Natural killer cell (primary cell): ENCODE results near the gene GMFB. TPM values are rescaled to one million over a fixed set of nuclear protein-coding genes. Genes with fewer than 3 reads are reported as not detected.

Source experiments
- ATAC-seq, 3 donors: fragments of 150-1000 bp in 2 of 3; fragments of 200-7000 bp in 1 of 3; cut with Tn5 transposase; 1 replicate in 1 of 3; 2 replicates in 2 of 3; pipeline ENCODE4 v1.10.0; 2021; ENCODE audit warnings: mild to moderate bottlenecking in 2 of 3, moderate library complexity in 2 of 3
- DNase-seq, 2 donors: peaks; one replicate each; pipeline versions ENCODE4 v3.0.0 to v3.0.0-alpha.2; 2013 to 2021; ENCODE audit warnings: mixed read lengths in 1 of 2
- H3K27ac ChIP-seq: one replicate; pipeline ENCODE4 v1.5.1; 2013; ENCODE audit warnings: mild to moderate bottlenecking, low read length
- H3K27me3 ChIP-seq: one replicate; pipeline ENCODE4 v1.6.1; 2013; ENCODE audit warnings: low read length; ENCODE audit not compliant: control insufficient read depth, insufficient read depth
- H3K36me3 ChIP-seq: one replicate; pipeline ENCODE4 v1.6.1; 2013; ENCODE audit warnings: low read length; ENCODE audit not compliant: control insufficient read depth, insufficient read depth
- H3K4me1 ChIP-seq: one replicate; pipeline ENCODE4 v1.6.1; 2013; ENCODE audit warnings: low read length; ENCODE audit not compliant: control insufficient read depth, insufficient read depth
- H3K4me3 ChIP-seq: one replicate; pipeline ENCODE4 v1.5.1; 2013; ENCODE audit warnings: low read length
- H3K9me3 ChIP-seq: one replicate; pipeline ENCODE4 v1.6.1; 2013; ENCODE audit warnings: low read length; ENCODE audit not compliant: control insufficient read depth, insufficient read depth
- H3K27ac Mint-ChIP-seq, 2 donors: one replicate each; pipeline ENCODE4 v1.8.0; 2022; ENCODE audit warnings: mild to moderate bottlenecking in 2 of 2, mixed read lengths in 2 of 2, moderate library complexity in 1 of 2
- H3K27me3 Mint-ChIP-seq, 2 donors: one replicate each; pipeline ENCODE4 v1.8.0; 2022; ENCODE audit warnings: low read depth in 2 of 2, mixed read lengths in 2 of 2
- H3K36me3 Mint-ChIP-seq: one replicate; pipeline ENCODE4 v1.8.0; 2022; ENCODE audit warnings: mixed read lengths
- H3K4me1 Mint-ChIP-seq, 2 donors: one replicate each; pipeline ENCODE4 v1.8.0; 2022; ENCODE audit warnings: mixed read lengths in 2 of 2
- H3K4me3 Mint-ChIP-seq: one replicate; pipeline ENCODE4 v1.8.0; 2022; ENCODE audit warnings: mild to moderate bottlenecking, moderate library complexity, mixed read lengths
- H3K9me3 Mint-ChIP-seq, 2 donors: one replicate each; pipeline ENCODE4 v1.8.0; 2022; ENCODE audit warnings: mixed read lengths in 2 of 2
- WGBS: methylation state at CpG from one replicate; pipeline ENCODE4 v1.1.7; 2013; ENCODE audit warnings: missing lambda C conversion rate; ENCODE audit not compliant: insufficient coverage; 5-methylcytosine and 5-hydroxymethylcytosine counted together
- intact Hi-C: fragments of 100-400 bp; cut with micrococcal nuclease; formaldehyde crosslinking; loops from one replicate; pipeline ENCODE4 v1.14.2; 2022
- total RNA-seq, 4 donors: library from RNA; stranded (reverse); fragments of 120-200 nt in 1 of 4; gene quantifications; one replicate each; pipeline versions ENCODE4 v1.2.3 to v1.2.4, GENCODE V29; 2013 to 2022
- TF ChIP-seq, protein P1 (sequence below): fragments of 200-600 bp; IDR thresholded peaks from one replicate; pipeline ENCODE4 v1.8.0; 2022; ENCODE audit warnings: antibody characterized with exemption

Gene GMFB
- total RNA-seq, 3 donors from 2014 or later (not counting 1 experiment from before 2014, with no cell fraction given), result 46.4 to 55.1 (median 52.8) TPM

DNA sequence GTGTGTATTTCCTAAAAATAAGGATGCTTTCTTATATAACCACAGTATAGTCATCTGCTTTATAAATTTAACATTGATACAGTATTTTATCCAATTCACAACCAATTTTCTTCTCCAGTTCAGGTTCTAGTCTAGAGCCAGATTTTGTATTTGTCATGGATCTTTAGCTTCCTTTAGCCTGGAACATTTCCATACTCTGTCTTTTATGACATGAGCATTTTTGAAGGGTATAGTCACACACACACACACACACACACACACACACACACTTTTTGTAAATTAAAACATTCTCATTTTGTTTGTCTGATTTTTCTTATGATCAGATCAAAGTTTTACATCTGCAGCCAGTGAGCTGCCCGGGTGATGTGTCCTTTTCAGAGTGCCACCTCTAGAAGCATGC, 46.3 kb upstream of the GMFB start:
- H3K36me3 ChIP-seq, result peaks cover 22% of the 10 kb centered on the region
- TF ChIP-seq, protein P1, sequence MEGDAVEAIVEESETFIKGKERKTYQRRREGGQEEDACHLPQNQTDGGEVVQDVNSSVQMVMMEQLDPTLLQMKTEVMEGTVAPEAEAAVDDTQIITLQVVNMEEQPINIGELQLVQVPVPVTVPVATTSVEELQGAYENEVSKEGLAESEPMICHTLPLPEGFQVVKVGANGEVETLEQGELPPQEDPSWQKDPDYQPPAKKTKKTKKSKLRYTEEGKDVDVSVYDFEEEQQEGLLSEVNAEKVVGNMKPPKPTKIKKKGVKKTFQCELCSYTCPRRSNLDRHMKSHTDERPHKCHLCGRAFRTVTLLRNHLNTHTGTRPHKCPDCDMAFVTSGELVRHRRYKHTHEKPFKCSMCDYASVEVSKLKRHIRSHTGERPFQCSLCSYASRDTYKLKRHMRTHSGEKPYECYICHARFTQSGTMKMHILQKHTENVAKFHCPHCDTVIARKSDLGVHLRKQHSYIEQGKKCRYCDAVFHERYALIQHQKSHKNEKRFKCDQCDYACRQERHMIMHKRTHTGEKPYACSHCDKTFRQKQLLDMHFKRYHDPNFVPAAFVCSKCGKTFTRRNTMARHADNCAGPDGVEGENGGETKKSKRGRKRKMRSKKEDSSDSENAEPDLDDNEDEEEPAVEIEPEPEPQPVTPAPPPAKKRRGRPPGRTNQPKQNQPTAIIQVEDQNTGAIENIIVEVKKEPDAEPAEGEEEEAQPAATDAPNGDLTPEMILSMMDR, result no peak
- DNase-seq (no peak), ATAC-seq (no peak)
- H3K4me1 ChIP-seq, result no peaks in the 10 kb centered on the region
- Mint-ChIP-seq H3K27me3 (no peaks in the 10 kb centered on the region), H3K27ac (no peak overlapping the region), H3K36me3 (peaks cover 8% of the 10 kb centered on the region), H3K4me3 (no peak overlapping the region), H3K9me3 (no peaks in the 10 kb centered on the region), H3K4me1 (no peaks in the 10 kb centered on the region)
- H3K9me3 ChIP-seq, result no peaks in the 10 kb centered on the region
- H3K4me3 ChIP-seq, result no peak overlapping the region
- H3K27ac ChIP-seq, result no peak overlapping the region
- WGBS, result 86% methylated on average over 1 of the region's 1 CpG
- intact Hi-C loops, result no loop called here
- H3K27me3 ChIP-seq, result no peaks in the 10 kb centered on the region

DNA sequence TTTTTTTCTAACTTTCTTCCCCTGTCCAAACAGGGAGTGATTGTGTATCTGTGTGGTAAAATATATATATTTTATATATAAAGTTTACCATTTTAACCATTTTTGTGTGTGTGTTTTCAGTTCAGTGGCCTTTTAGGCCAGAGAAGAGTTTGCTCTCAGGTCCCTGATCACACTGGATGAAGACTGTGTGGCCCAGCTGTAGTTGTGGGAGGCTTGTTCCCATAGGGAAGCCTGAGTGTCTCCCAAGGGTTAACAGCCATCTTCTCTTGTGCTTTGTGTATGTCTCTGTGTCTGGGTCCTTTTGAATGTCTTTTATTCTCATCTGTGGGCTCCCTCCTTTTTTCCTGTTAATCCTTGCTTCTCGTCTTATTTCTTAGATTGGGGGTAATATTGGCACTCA, 44.3 kb upstream of the GMFB start:
- Mint-ChIP-seq H3K9me3 (no peaks in the 10 kb centered on the region), H3K27me3 (no peaks in the 10 kb centered on the region), H3K36me3 (peaks cover 8% of the 10 kb centered on the region), H3K4me3 (no peak overlapping the region), H3K4me1 (no peaks in the 10 kb centered on the region), H3K27ac (no peak overlapping the region)
- Histone ChIP-seq H3K4me3 (no peak overlapping the region), H3K4me1 (no peaks in the 10 kb centered on the region), H3K9me3 (no peaks in the 10 kb centered on the region), H3K36me3 (peaks cover 14% of the 10 kb centered on the region), H3K27ac (no peak overlapping the region), H3K27me3 (no peaks in the 10 kb centered on the region)
- intact Hi-C loops, result no loop called here
- DNase-seq (no peak), ATAC-seq (no peak)
- no CpG with 5 or more reads among the region's 1 CpG for WGBS
- TF ChIP-seq, protein P1, result no peak

DNA sequence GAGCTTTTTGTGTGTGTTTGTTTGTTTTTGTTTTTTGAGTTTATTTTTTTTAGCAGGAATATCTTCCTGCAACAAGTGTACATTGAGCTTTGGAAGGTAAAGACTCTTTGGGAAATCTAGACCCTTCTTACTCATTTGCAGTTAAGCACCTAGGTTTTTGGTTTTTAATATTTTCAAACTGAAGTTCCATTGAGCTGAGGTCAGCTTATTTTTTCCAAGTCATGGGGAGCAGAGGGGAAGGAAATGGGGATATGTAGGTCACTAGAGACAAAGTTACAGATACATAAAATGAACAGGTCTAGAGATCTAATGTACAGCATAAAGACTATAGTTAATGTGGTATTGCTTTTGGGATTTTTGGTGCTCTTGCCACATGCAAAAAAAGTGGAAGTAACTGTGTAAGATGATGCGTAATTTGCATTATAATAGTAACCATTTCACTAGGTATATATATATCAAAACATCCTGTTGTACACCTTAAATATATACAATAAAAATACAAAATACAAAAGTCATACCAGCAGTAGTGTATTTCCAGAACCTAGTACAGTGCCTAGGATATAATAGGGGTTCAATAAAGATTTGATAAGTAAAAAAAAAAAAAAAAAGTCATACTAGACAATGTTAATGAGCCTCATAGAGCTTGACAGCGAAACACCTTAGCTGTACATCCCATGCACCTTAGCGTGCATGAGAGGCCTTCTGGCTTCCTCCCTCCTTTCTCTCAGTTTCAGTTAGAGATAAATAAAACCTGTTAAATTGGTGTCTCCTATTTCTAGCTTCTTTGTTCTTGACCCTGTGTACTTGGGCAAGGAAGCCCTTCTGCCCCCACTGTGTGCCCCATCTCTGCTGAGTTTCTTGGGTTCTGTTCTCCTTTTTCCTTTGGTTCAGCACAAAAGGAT, 43.6 kb upstream of the GMFB start:
- TF ChIP-seq, protein P1, result no peak

More for the DNA sequence above, 43.6 kb upstream of the GMFB start:
- WGBS, result 77% methylated on average over 2 of the region's 3 CpGs
- Mint-ChIP-seq H3K27me3 (no peaks in the 10 kb centered on the region), H3K27ac (no peak overlapping the region), H3K4me3 (no peak overlapping the region), H3K4me1 (no peaks in the 10 kb centered on the region), H3K9me3 (no peaks in the 10 kb centered on the region), H3K36me3 (peaks cover 8% of the 10 kb centered on the region)
- Histone ChIP-seq H3K27ac (no peak overlapping the region), H3K4me3 (no peak overlapping the region), H3K9me3 (no peaks in the 10 kb centered on the region), H3K27me3 (no peaks in the 10 kb centered on the region), H3K36me3 (peaks cover 11% of the 10 kb centered on the region), H3K4me1 (no peaks in the 10 kb centered on the region)
- DNase-seq, result no peak
- no peak for ATAC-seq
- intact Hi-C loops, result no loop called here
